ENCODE results near the gene L3MBTL2. TPM values are rescaled to one million over a fixed set of nuclear protein-coding genes. Genes with fewer than 3 reads are reported as not detected.

Gene L3MBTL2
- total and polyA plus RNA-seq, 3 donors from 2014 or later: 32.8 to 39.7 (median 34.6) TPM

- Histone ChIP-seq H3K4me1 (no peaks in the 10 kb centered on the region), H3K27me3 (no peaks in the 10 kb centered on the region), H3K27ac (no peak overlapping the region), H3K36me3 (ENCODE audit: low read depth, missing control alignments) (no peaks in the 10 kb centered on the region), H3K9me3 (no peaks in the 10 kb centered on the region), H3K4me3 (no peak overlapping the region)
- WGBS, 2 donors: 79 to 81% methylated on average over 3 of the region's 3 CpGs
- intact Hi-C loops (cut with DNase I; ENCODE audit: low total_unique reads): no loop called here
- no peak for DNase-seq
- TF ChIP-seq POLR2A (IDR thresholded peaks at IDR 0.05): no peak
- TF ChIP-seq CTCF (IDR thresholded peaks at IDR 0.05): no peak
Measured at GRCh38 chr22:41180926-41181325, 24.2 kb upstream of the L3MBTL2 start.

GRCh38 chr22:41181349-41182241, 23.5 kb upstream of the L3MBTL2 start:
- no peak for DNase-seq
- Histone ChIP-seq H3K4me1 (no peaks in the 10 kb centered on the region), H3K9me3 (no peaks in the 10 kb centered on the region), H3K4me3 (no peak overlapping the region), H3K27ac (no peak overlapping the region), H3K27me3 (no peaks in the 10 kb centered on the region), H3K36me3 (ENCODE audit: low read depth, missing control alignments) (no peaks in the 10 kb centered on the region)
- intact Hi-C loops (cut with DNase I; ENCODE audit: low total_unique reads): no loop called here
- 67 to 70% methylated on average over 15 of the region's 15 CpGs for WGBS, 2 donors
- no peak for TF ChIP-seq POLR2A (IDR thresholded peaks at IDR 0.05)
- no peak for TF ChIP-seq CTCF (IDR thresholded peaks at IDR 0.05)

GRCh38 chr22:41184679-41185078, 20.4 kb upstream of the L3MBTL2 start:
- Histone ChIP-seq H3K36me3 (ENCODE audit: low read depth, missing control alignments) (no peaks in the 10 kb centered on the region), H3K4me3 (no peak overlapping the region), H3K27me3 (no peaks in the 10 kb centered on the region), H3K4me1 (no peaks in the 10 kb centered on the region), H3K9me3 (no peaks in the 10 kb centered on the region), H3K27ac (no peak overlapping the region)
- intact Hi-C loops (cut with DNase I; ENCODE audit: low total_unique reads): no loop called here
- DNase-seq: no peak
- WGBS, 2 donors: 67 to 71% methylated on average over 3 of the region's 3 CpGs
- TF ChIP-seq POLR2A (IDR thresholded peaks at IDR 0.05) (no peak), CTCF (IDR thresholded peaks at IDR 0.05) (no peak)

- WGBS, 2 donors: 51 to 71% methylated on average over 2 of the region's 2 CpGs
- TF ChIP-seq POLR2A (IDR thresholded peaks at IDR 0.05) (no peak), CTCF (IDR thresholded peaks at IDR 0.05) (no peak)
- H3K4me3 ChIP-seq: no peak overlapping the region
- H3K27ac ChIP-seq: no peak overlapping the region
- no peaks in the 10 kb centered on the region for H3K4me1 ChIP-seq
- no peaks in the 10 kb centered on the region for H3K36me3 ChIP-seq (ENCODE audit: low read depth, missing control alignments)
- no peaks in the 10 kb centered on the region for H3K9me3 ChIP-seq
- no peaks in the 10 kb centered on the region for H3K27me3 ChIP-seq
- intact Hi-C loops (cut with DNase I; ENCODE audit: low total_unique reads): no loop called here
- no peak for DNase-seq
Measured at GRCh38 chr22:41191467-41191866, 13.6 kb upstream of the L3MBTL2 start.

- DNase-seq: no peak
Measured at GRCh38 chr22:41193829-41194228, 11.3 kb upstream of the L3MBTL2 start.

More at GRCh38 chr22:41193829-41194228, 11.3 kb upstream of the L3MBTL2 start:
- intact Hi-C loops (cut with DNase I; ENCODE audit: low total_unique reads): no loop called here
- WGBS, 2 donors: 93 to 94% methylated on average over 6 of the region's 6 CpGs
- Histone ChIP-seq H3K27ac (no peak overlapping the region), H3K4me1 (no peaks in the 10 kb centered on the region), H3K36me3 (ENCODE audit: low read depth, missing control alignments) (no peaks in the 10 kb centered on the region), H3K4me3 (no peak overlapping the region), H3K9me3 (no peaks in the 10 kb centered on the region), H3K27me3 (no peaks in the 10 kb centered on the region)
- TF ChIP-seq CTCF (IDR thresholded peaks at IDR 0.05): no peak
- no peak for TF ChIP-seq POLR2A (IDR thresholded peaks at IDR 0.05)

Data from testis (tissue), 3 donors.